IMR-90 (cell line): ENCODE data around the gene VCP. TPM values are rescaled to one million over a fixed set of nuclear protein-coding genes. Genes with fewer than 3 reads are reported as not detected.

Source experiments
- ATAC-seq: fragments of 200-7000 bp; cut with Tn5 transposase; 2 replicates; pipeline ENCODE4 v1.9.1; 2020; ENCODE audit warnings: low read depth, mild to moderate bottlenecking, moderate library complexity
- BruUV-seq: library from RNA; stranded (reverse); fragments of 400-500 nt; replicated peaks from 2 replicates; lab custom pipeline; 2021; lab: Mats Ljungman, UMichigan
- CTCF ChIA-PET: fragments of 300-600 bp; formaldehyde crosslinking; extraction: SDS; loops from one replicate; lab custom pipeline; 2021; ENCODE audit warnings: antibody characterized with exemption; lab: Yijun Ruan, JAX
- POLR2A ChIA-PET: fragments of 300-600 bp; sonication (Branson Sonifier 250); formaldehyde crosslinking; loops from one replicate; lab custom pipeline; 2022; ENCODE audit warnings: antibody characterized with exemption; ENCODE audit not compliant: unreplicated experiment; lab: Charles Lee
- DNase-seq: peaks from one replicate; pipeline ENCODE4 v3.0.0; 2013
- H2AFZ ChIP-seq: replicated peaks from 2 replicates; pipeline ENCODE3; 2013; ENCODE audit warnings: low read length, mild to moderate bottlenecking; ENCODE audit not compliant: poor library complexity
- H2AK5ac ChIP-seq: 2 replicates; pipeline ENCODE4 v1.6.1; 2013; ENCODE audit warnings: low read depth, low read length, inconsistent platforms
- H2AK9ac ChIP-seq: replicated peaks from 2 replicates; pipeline ENCODE3; 2013; ENCODE audit warnings: mild to moderate bottlenecking, low read depth, low read length, moderate library complexity; ENCODE audit not compliant: poor library complexity
- H2BK120ac ChIP-seq: 2 replicates; pipeline ENCODE4 v1.6.1; 2013; ENCODE audit warnings: low read depth, low read length, inconsistent platforms
- H2BK15ac ChIP-seq: 3 replicates; pipeline ENCODE4 v1.6.1; 2013; ENCODE audit warnings: low read depth, low read length, inconsistent platforms
- H2BK20ac ChIP-seq: 2 replicates; pipeline ENCODE4 v1.6.1; 2013; ENCODE audit warnings: low read depth, mild to moderate bottlenecking, inconsistent platforms, low read length, moderate library complexity
- H2BK5ac ChIP-seq: 2 replicates; pipeline ENCODE4 v1.6.1; 2013; ENCODE audit warnings: mild to moderate bottlenecking, low read depth, low read length, inconsistent platforms; ENCODE audit not compliant: poor library complexity, severe bottlenecking
- H3K14ac ChIP-seq: replicated peaks from 2 replicates; pipeline ENCODE4 v1.6.1; 2013; ENCODE audit warnings: low read depth, low read length, inconsistent platforms
- H3K18ac ChIP-seq: 2 replicates; pipeline ENCODE4 v1.6.1; 2013; ENCODE audit warnings: low read depth, low read length, control low read depth
- H3K23ac ChIP-seq: 2 replicates; pipeline ENCODE4 v1.6.1; 2013; ENCODE audit warnings: low read depth, low read length, inconsistent platforms
- H3K27ac ChIP-seq: 2 replicates; pipeline ENCODE4 v1.5.1; 2013; ENCODE audit warnings: mild to moderate bottlenecking, control low read depth, low read length; ENCODE audit not compliant: insufficient read depth
- H3K27me3 ChIP-seq: 2 replicates; pipeline ENCODE4 v1.6.1; 2013; ENCODE audit warnings: low read length; ENCODE audit not compliant: control insufficient read depth, insufficient read depth
- H3K36me3 ChIP-seq: 2 replicates; pipeline ENCODE4 v1.6.1; 2013; ENCODE audit warnings: low read length, mixed read lengths; ENCODE audit not compliant: control insufficient read depth, insufficient read depth
- H3K4ac ChIP-seq: 2 replicates; pipeline ENCODE4 v1.6.1; 2013; ENCODE audit warnings: low read depth, low read length, inconsistent platforms
- H3K4me1 ChIP-seq: 2 replicates; pipeline ENCODE4 v1.6.1; 2013; ENCODE audit warnings: low read length, mixed read lengths; ENCODE audit not compliant: control insufficient read depth, insufficient read depth
- H3K4me2 ChIP-seq: 2 replicates; pipeline ENCODE4 v1.6.1; 2013; ENCODE audit warnings: low read depth, mild to moderate bottlenecking, control low read depth, low read length, moderate library complexity
- H3K4me3 ChIP-seq: 2 replicates; pipeline ENCODE4 v1.5.1; 2013; ENCODE audit warnings: low read depth, mild to moderate bottlenecking, control low read depth, low read length, moderate library complexity; ENCODE audit not compliant: insufficient read depth
- H3K56ac ChIP-seq: 2 replicates; pipeline ENCODE4 v1.6.1; 2013; ENCODE audit warnings: low read length, inconsistent platforms; ENCODE audit not compliant: insufficient read depth; ENCODE audit errors: extremely low read depth
- H3K79me1 ChIP-seq, 2 experiments: 2 replicates each; pipeline ENCODE4 v1.6.1; 2013; ENCODE audit warnings: low read length in 2 of 2, inconsistent platforms in 1 of 2, low read depth in 1 of 2
- H3K9ac ChIP-seq: 2 replicates; pipeline ENCODE4 v1.6.1; 2013; ENCODE audit warnings: low read depth, low read length, control low read depth
- H3K9me1 ChIP-seq: 2 replicates; pipeline ENCODE4 v1.6.1; 2013; ENCODE audit warnings: low read length, inconsistent platforms; ENCODE audit not compliant: insufficient read depth
- H3K9me3 ChIP-seq: 2 replicates; pipeline ENCODE4 v1.6.1; 2013; ENCODE audit warnings: low read length; ENCODE audit not compliant: control insufficient read depth, insufficient read depth
- H4K20me1 ChIP-seq: 2 replicates; pipeline ENCODE4 v1.6.1; 2013; ENCODE audit warnings: low read length, inconsistent platforms; ENCODE audit not compliant: insufficient read depth
- H4K5ac ChIP-seq: 2 replicates; pipeline ENCODE4 v1.6.1; 2013; ENCODE audit warnings: mild to moderate bottlenecking, low read depth, low read length, control low read depth
- H4K8ac ChIP-seq, 2 experiments: 2 replicates each; pipeline ENCODE4 v1.6.1; 2013; ENCODE audit warnings: low read depth in 2 of 2, low read length in 2 of 2, control low read depth in 1 of 2, inconsistent platforms in 1 of 2
- H4K91ac ChIP-seq: 2 replicates; pipeline ENCODE4 v1.6.1; 2013; ENCODE audit warnings: low read depth, low read length, inconsistent platforms; ENCODE audit not compliant: insufficient read depth
- BHLHE40 ChIP-seq: fragments of 150-350 bp; IDR thresholded peaks from 2 replicates; pipeline ENCODE4 v1.6.1; 2016; ENCODE audit warnings: mild to moderate bottlenecking, low read depth, low read length
- CEBPB ChIP-seq: IDR thresholded peaks from 2 replicates; pipeline ENCODE4 v1.6.1; 2012; ENCODE audit warnings: low read depth, low read length, improper control_type of control experiment
- CHD1 ChIP-seq: IDR thresholded peaks from 2 replicates; pipeline ENCODE4 v1.6.1; 2012; ENCODE audit warnings: low read depth, low read length, improper control_type of control experiment
- CTCF ChIP-seq: conservative IDR thresholded peaks from 2 replicates; pipeline ENCODE4 v1.5.1; 2012; ENCODE audit warnings: mild to moderate bottlenecking, low read depth, low read length, improper control_type of control experiment
- ELK1 ChIP-seq: fragments of 150-350 bp; IDR thresholded peaks from 2 replicates; pipeline ENCODE4 v1.6.1; 2016; ENCODE audit warnings: low read depth, mild to moderate bottlenecking, low read length, moderate library complexity, borderline replicate concordance
- MAFK ChIP-seq: IDR thresholded peaks from 2 replicates; pipeline ENCODE4 v1.6.1; 2012; ENCODE audit warnings: low read depth, low read length, improper control_type of control experiment
- MAZ ChIP-seq: IDR thresholded peaks from 2 replicates; pipeline ENCODE4 v1.6.1; 2012; ENCODE audit warnings: low read depth, mild to moderate bottlenecking, low read length, improper control_type of control experiment, moderate library complexity, borderline replicate concordance
- MXI1 ChIP-seq: IDR thresholded peaks from 2 replicates; pipeline ENCODE4 v1.6.1; 2012; ENCODE audit warnings: low read depth, mild to moderate bottlenecking, low read length, moderate library complexity, borderline replicate concordance
- NFE2L2 ChIP-seq: fragments of 150-350 bp; IDR thresholded peaks from 2 replicates; pipeline ENCODE4 v1.6.1; 2016; ENCODE audit warnings: low read depth, mild to moderate bottlenecking, low read length
- POLR2A ChIP-seq: IDR thresholded peaks from 2 replicates; pipeline ENCODE4 v1.6.1; 2012; ENCODE audit warnings: mild to moderate bottlenecking, low read depth, low read length
- RAD21 ChIP-seq: IDR thresholded peaks from 2 replicates; pipeline ENCODE4 v1.6.1; 2012; ENCODE audit warnings: low read length, improper control_type of control experiment
- RCOR1 ChIP-seq: IDR thresholded peaks from 2 replicates; pipeline ENCODE4 v1.6.1; 2012; ENCODE audit warnings: mild to moderate bottlenecking, low read length, improper control_type of control experiment; ENCODE audit not compliant: insufficient replicate concordance
- RFX5 ChIP-seq: IDR thresholded peaks from 2 replicates; pipeline ENCODE4 v1.8.0; 2012; ENCODE audit warnings: low read depth, mild to moderate bottlenecking, low read length, moderate library complexity
- SMC3 ChIP-seq: fragments of 150-350 bp; IDR thresholded peaks from 2 replicates; pipeline ENCODE4 v1.6.1; 2016; ENCODE audit warnings: low read depth, mild to moderate bottlenecking, antibody characterized with exemption, low read length, moderate library complexity
- WGBS, 2 experiments: methylation state at CpG; one replicate each; pipeline versions ENCODE4 v1.1.5 to v1.1.7; 2013; ENCODE audit warnings: missing lambda C conversion rate in 2 of 2; ENCODE audit not compliant: insufficient read length in 1 of 2; ENCODE audit errors: extremely low coverage in 2 of 2; 5-methylcytosine and 5-hydroxymethylcytosine counted together
- dilution Hi-C: fragments of 300-500 bp; cut with HindIII; formaldehyde crosslinking; loops from one replicate; pipeline ENCODE4 v1.14.3; 2018; ENCODE audit warnings: low sequenced_read_pairs; ENCODE audit not compliant: unreplicated experiment
- in situ Hi-C: fragments of 300-500 bp; cut with MboI; formaldehyde crosslinking; loops from 3 replicates; pipeline ENCODE4 v1.14.3; 2019; ENCODE audit warnings: low sequenced_read_pairs, inconsistent platforms, mixed read lengths
- intact Hi-C: fragments of 100-400 bp; cut with micrococcal nuclease; formaldehyde crosslinking; loops from 2 replicates; pipeline ENCODE4 v1.10.0; 2022
- polyA plus RNA-seq, 3 experiments: library from polyadenylated mRNA; depleted of rRNA; stranded (reverse); fragments of >200 nt; gene quantifications; 2 replicates each; pipeline ENCODE4 v1.2.3, GENCODE V29; 2012; ENCODE audit warnings: low replicate concordance in 1 of 3
- total RNA-seq: library from RNA; depleted of rRNA; stranded (reverse); fragments of >200 nt; gene quantifications from 2 replicates; pipeline ENCODE4 v1.2.3, GENCODE V29; 2012

Gene VCP
- total and polyA plus RNA-seq, 2 of the 4 experiments (the other 2 are of a cell fraction): 292 to 516 TPM

GRCh38 chr9:35069020-35069419 lies 3.4 kb downstream of the VCP start:
- Histone ChIP-seq H4K91ac (no peak overlapping the region), H3K23ac (no peak overlapping the region), H2BK20ac (no peak overlapping the region), H3K9me3 (no peaks in the 10 kb centered on the region), H3K18ac (no peak overlapping the region), H3K4me2 (peak overlapping the region; percentile 42; the same call in 1 of the 2 replicates), H2BK15ac (no peak overlapping the region), H3K4me3 (no peak overlapping the region), H3K36me3 (peaks cover 38% of the 10 kb centered on the region), H3K56ac (no peak overlapping the region), H2AFZ (no peak overlapping the region), H3K4ac (no peak overlapping the region), H3K4me1 (peaks cover 12% of the 10 kb centered on the region), H3K9ac (no peak overlapping the region), H3K79me1 (peaks cover 17 to 70% of the 10 kb centered on the region in 2 experiments), H2AK5ac (no peak overlapping the region), H3K9me1 (peaks cover 30% of the 10 kb centered on the region), H3K27me3 (no peaks in the 10 kb centered on the region), H2BK5ac (no peak overlapping the region), H4K20me1 (peaks cover 69% of the 10 kb centered on the region), H3K14ac (no peak overlapping the region), H2BK120ac (no peak overlapping the region), H2AK9ac (no peak overlapping the region), H3K27ac (no peak overlapping the region), H4K5ac (no peak overlapping the region), H4K8ac (no peak overlapping the region)
- dilution Hi-C loops (no loop called here), intact Hi-C loops (no loop called here), in situ Hi-C loops (no loop called here)
- no peak for DNase-seq
- no TSS peak for BruUV-seq
- WGBS, 2 experiments: no CpG with 5 or more reads among the region's 4 CpGs
- CTCF ChIA-PET: no interaction called here
- POLR2A ChIA-PET: interaction anchor here (0.6 to 0.7 kb wide), 4 partner anchors 25 to 80 kb away, joined by 3 to 16 read pairs (median 4); partner anchors contain the start of gene DNAJB5
- no peak for ATAC-seq
- no peak for TF ChIP-seq CHD1
- no peak for TF ChIP-seq MAZ
- no peak for TF ChIP-seq MAFK
- TF ChIP-seq BHLHE40: no peak
- no peak for TF ChIP-seq CEBPB
- TF ChIP-seq RCOR1: no peak
- no peak for TF ChIP-seq MXI1
- TF ChIP-seq RFX5: no peak
- no peak for TF ChIP-seq NFE2L2
- no peak for TF ChIP-seq CTCF
- no peak for TF ChIP-seq ELK1
- no peak for TF ChIP-seq SMC3
- no peak for TF ChIP-seq POLR2A
- no peak for TF ChIP-seq RAD21
